ENCODE data around the gene ELOB. TPM values are rescaled to one million over a fixed set of nuclear protein-coding genes. Genes with fewer than 3 reads are reported as not detected.

Gene ELOB
- polyA plus RNA-seq, 3 donors from 2014 or later = 252 to 523 (median 328) TPM

GRCh38 chr16:2799859-2800226 lies 22.8 kb upstream of the ELOB start:
- Mint-ChIP-seq H3K4me1 (no peaks in the 10 kb centered on the region), H3K27me3 (ENCODE audit: low read depth in 3 of 3) (peaks cover 2 to 8% (median 5%) of the 10 kb centered on the region in 3 donors)
- no peak for DNase-seq

DNA sequence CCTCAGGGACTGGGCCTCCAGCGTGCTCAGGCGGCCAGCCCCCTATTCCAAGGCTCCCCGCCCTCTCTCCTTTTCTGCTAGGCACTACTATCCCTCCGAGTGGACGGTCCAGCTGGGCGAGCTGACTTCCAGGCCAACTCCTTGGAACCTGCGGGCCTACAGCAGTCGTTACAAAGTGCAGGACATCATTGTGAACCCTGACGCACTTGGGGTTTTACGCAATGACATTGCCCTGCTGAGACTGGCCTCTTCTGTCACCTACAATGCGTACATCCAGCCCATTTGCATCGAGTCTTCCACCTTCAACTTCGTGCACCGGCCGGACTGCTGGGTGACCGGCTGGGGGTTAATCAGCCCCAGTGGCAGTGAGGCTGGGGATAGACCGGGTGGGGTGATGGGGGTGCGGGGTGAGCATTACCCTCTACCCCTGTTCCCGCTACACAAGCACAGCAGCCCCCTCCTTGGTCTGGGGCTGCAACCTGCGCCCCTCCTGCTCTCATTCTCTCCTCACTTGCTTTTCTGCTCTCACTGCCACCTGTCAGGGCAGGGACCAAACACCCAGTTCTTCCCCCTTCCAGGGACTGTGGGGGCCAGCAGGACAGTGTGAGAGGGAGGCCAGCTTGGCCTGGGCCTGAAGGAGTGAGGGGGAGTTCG lies 22.3 kb upstream of the ELOB start:
- Mint-ChIP-seq H3K9me3 (peaks cover 0 to 6% (median 0%) of the 10 kb centered on the region in 6 donors), H3K27me3 (ENCODE audit: low read depth in 3 of 3) (peaks cover 2 to 6% (median 5%) of the 10 kb centered on the region in 3 donors), H3K36me3 (no peaks in the 10 kb centered on the region), H3K27ac (no peak overlapping the region), H3K4me1 (no peaks in the 10 kb centered on the region), H3K4me3 (no peak overlapping the region)
- DNase-seq = no peak

More at GRCh38 chr16:2799859-2800226, 22.8 kb upstream of the ELOB start:
- Mint-ChIP-seq H3K27ac (no peak overlapping the region), H3K9me3 (peaks cover 0 to 6% (median 0%) of the 10 kb centered on the region in 6 donors), H3K4me3 (no peak overlapping the region), H3K36me3 (no peaks in the 10 kb centered on the region)

GRCh38 chr16:2798723-2799204 lies 21.7 kb upstream of the ELOB start:
- no peak for DNase-seq

GRCh38 chr16:2795395-2796143 lies 18.5 kb upstream of the ELOB start:
- H3K36me3 Mint-ChIP-seq = no peaks in the 10 kb centered on the region
- no peaks in the 10 kb centered on the region for H3K9me3 Mint-ChIP-seq
- DNase-seq = no peak
- peaks cover 6% of the 10 kb centered on the region in 3 donors for H3K27me3 Mint-ChIP-seq (ENCODE audit: low read depth in 3 of 3)
- H3K4me1 Mint-ChIP-seq = no peaks in the 10 kb centered on the region
- H3K4me3 Mint-ChIP-seq = no peak overlapping the region
- H3K27ac Mint-ChIP-seq = no peak overlapping the region

More at GRCh38 chr16:2798723-2799204, 21.7 kb upstream of the ELOB start:
- no peaks in the 10 kb centered on the region for H3K36me3 Mint-ChIP-seq
- H3K4me1 Mint-ChIP-seq = no peaks in the 10 kb centered on the region
- peaks cover 2 to 5% (median 4%) of the 10 kb centered on the region in 3 donors for H3K27me3 Mint-ChIP-seq (ENCODE audit: low read depth in 3 of 3)
- H3K27ac Mint-ChIP-seq = no peak overlapping the region
- no peak overlapping the region for H3K4me3 Mint-ChIP-seq
- H3K9me3 Mint-ChIP-seq = peaks cover 0 to 2% (median 0%) of the 10 kb centered on the region in 6 donors

GRCh38 chr16:2792940-2793339 lies 15.9 kb upstream of the ELOB start:
- H3K9me3 Mint-ChIP-seq = no peaks in the 10 kb centered on the region
- H3K27ac Mint-ChIP-seq = no peak overlapping the region
- H3K4me1 Mint-ChIP-seq = peaks cover 0 to 2% of the 10 kb centered on the region in 2 donors
- no peak overlapping the region for H3K4me3 Mint-ChIP-seq
- no peak for DNase-seq
- peaks cover 6 to 8% (median 6%) of the 10 kb centered on the region in 3 donors for H3K27me3 Mint-ChIP-seq (ENCODE audit: low read depth in 3 of 3)
- no peaks in the 10 kb centered on the region for H3K36me3 Mint-ChIP-seq

DNA sequence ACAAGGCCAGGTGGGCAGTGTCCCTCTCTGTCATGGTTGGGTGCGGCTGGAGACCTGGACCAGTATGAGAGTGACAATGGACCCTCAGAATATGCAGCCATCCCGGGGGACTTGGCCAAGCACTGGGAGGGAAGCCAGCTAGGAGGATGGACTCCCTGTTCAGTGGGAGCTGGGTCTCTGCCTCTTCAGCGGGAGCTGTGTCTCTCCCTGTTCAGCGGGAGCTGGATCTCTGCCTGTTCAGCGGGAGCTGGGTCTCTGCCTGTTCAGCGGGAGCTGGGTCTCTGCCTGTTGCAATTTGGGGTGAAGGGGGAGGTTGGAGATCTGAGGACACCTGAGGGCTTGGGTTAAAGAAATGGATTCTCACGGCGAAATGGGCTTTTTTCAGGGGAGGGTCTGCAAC lies 14.1 kb upstream of the ELOB start:
- H3K36me3 Mint-ChIP-seq = no peaks in the 10 kb centered on the region
- no peak overlapping the region for H3K4me3 Mint-ChIP-seq
- no peak overlapping the region for H3K27ac Mint-ChIP-seq
- peaks cover 6 to 8% (median 8%) of the 10 kb centered on the region in 3 donors for H3K27me3 Mint-ChIP-seq (ENCODE audit: low read depth in 3 of 3)
- peaks cover 5 to 8% of the 10 kb centered on the region in 2 donors for H3K4me1 Mint-ChIP-seq
- no peaks in the 10 kb centered on the region for H3K9me3 Mint-ChIP-seq
- DNase-seq = no peak

DNA sequence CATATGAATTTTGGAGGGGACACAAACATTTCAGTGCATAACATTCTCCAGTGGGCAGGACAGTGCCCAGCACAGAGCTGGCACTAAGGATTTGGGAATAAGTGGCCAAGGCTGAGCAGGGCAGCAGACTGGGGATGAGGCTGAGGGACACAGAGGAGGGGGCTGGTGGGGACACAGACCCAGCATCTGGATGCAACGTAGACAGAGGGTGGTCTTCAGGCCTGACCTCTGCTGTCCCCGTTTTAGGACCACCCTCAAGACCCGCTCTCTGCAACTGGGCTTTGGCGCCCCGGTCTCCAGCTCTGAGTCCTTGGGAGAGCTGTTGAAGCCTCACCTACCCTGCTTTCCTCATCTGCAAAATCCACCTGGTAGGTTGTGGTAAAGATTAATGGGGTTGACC lies 13.6 kb upstream of the ELOB start:
- H3K36me3 Mint-ChIP-seq = no peaks in the 10 kb centered on the region
- H3K27me3 Mint-ChIP-seq (ENCODE audit: low read depth in 3 of 3) = peaks cover 4 to 5% (median 4%) of the 10 kb centered on the region in 3 donors
- DNase-seq = no peak
- H3K27ac Mint-ChIP-seq = no peak overlapping the region
- no peaks in the 10 kb centered on the region for H3K9me3 Mint-ChIP-seq
- H3K4me3 Mint-ChIP-seq = no peak overlapping the region
- H3K4me1 Mint-ChIP-seq = peaks cover 5 to 12% of the 10 kb centered on the region in 2 donors

GRCh38 chr16:2787961-2788360 lies 10.9 kb upstream of the ELOB start:
- DNase-seq = no peak
- Mint-ChIP-seq H3K4me3 (no peak overlapping the region), H3K27me3 (ENCODE audit: low read depth in 3 of 3) (peaks cover 2 to 6% (median 4%) of the 10 kb centered on the region in 3 donors), H3K9me3 (no peaks in the 10 kb centered on the region), H3K4me1 (peaks cover 5 to 15% of the 10 kb centered on the region in 2 donors), H3K36me3 (no peaks in the 10 kb centered on the region), H3K27ac (no peak overlapping the region)

GRCh38 chr16:2787406-2787805 lies 10.3 kb upstream of the ELOB start, which contains the start of gene PRSS33:
TSS of gene PRSS33 (minus strand) at chr16:2787560. CDS start at chr16:2786547, 1,013 bp downstream.
- DNase-seq = no peak
- H3K27me3 Mint-ChIP-seq (ENCODE audit: low read depth in 3 of 3) = peaks cover 2 to 6% (median 4%) of the 10 kb centered on the region in 3 donors
- H3K36me3 Mint-ChIP-seq = no peaks in the 10 kb centered on the region
- peak within 1 kb of the TSS in 4 of 5 donors; percentile 26 to 45 (median 42) for H3K4me3 Mint-ChIP-seq
- no peaks in the 10 kb centered on the region for H3K9me3 Mint-ChIP-seq
- H3K27ac Mint-ChIP-seq = peak within 1 kb of the TSS in 1 of 6 donors; percentile 75
- H3K4me1 Mint-ChIP-seq = peaks cover 5 to 15% of the 10 kb centered on the region in 2 donors

DNA sequence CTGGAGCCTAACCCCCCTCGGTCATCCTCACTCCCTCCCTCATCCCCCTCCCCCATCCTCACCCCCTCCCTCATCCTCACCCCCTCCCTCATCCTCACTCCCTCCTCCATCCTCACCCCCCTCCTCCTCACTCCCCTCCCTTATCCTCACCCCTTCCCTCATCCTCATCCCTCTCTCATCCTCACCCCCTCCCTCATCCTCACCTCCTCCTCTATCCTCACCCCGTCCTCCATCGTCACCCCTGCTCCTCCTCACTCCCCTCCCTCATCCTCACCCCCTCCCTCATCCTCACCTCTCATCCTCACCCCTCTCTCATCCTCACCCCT lies 9.7 kb upstream of the ELOB start:
- Mint-ChIP-seq H3K9me3 (no peaks in the 10 kb centered on the region), H3K27me3 (ENCODE audit: low read depth in 3 of 3) (peaks cover 0 to 4% (median 2%) of the 10 kb centered on the region in 3 donors), H3K4me3 (no peak overlapping the region), H3K4me1 (peaks cover 5 to 15% of the 10 kb centered on the region in 2 donors), H3K36me3 (no peaks in the 10 kb centered on the region), H3K27ac (no peak overlapping the region)
- no peak for DNase-seq

DNA sequence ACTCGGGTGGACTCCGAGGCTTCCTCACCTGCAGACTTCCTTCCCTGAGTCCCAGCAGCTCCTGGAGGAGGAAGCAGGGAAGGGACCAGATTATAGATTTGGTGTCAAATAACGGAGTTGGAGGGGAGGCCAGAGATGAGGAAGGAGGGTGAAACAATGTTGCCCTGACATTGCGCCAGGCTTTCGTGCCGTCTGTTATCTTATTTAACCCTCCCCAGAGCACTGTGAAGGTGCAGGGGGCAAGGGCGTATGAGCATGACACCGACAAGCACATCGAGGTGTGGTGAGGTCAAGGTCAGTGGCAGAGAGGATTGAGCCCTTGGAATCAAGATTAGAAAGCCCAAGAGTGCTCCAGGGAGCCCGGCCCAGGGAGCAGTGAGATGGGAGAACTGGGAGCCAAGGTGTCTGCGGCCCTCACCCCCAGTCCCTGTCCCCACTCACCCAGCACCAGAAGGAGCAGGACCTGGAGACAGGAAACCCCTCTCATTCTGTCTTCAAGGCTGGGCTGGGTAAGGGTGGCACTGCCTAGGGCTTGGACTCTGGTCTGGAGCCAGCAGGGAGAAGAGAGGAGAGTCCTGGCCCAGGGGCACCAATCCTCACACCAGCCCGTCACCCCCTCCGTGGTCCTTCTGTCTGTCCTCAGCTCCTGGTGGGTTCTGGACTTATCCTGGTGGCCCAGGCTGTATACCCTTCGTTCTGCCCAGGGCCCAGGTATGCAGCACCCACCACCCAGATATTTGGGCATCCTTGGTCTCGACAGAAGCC lies 9.2 kb upstream of the ELOB start:
- no peak for DNase-seq
- H3K36me3 Mint-ChIP-seq = no peaks in the 10 kb centered on the region

GRCh38 chr16:2785101-2785991 lies 8.3 kb upstream of the ELOB start:
- H3K4me1 Mint-ChIP-seq = peaks cover 11 to 21% of the 10 kb centered on the region in 2 donors

More for the DNA sequence above, 9.2 kb upstream of the ELOB start:
- peaks cover 0 to 4% (median 2%) of the 10 kb centered on the region in 3 donors for H3K27me3 Mint-ChIP-seq (ENCODE audit: low read depth in 3 of 3)
- H3K27ac Mint-ChIP-seq = no peak overlapping the region
- no peaks in the 10 kb centered on the region for H3K9me3 Mint-ChIP-seq
- H3K4me3 Mint-ChIP-seq = peak overlapping the region in 3 of 5 donors; percentile 5 to 53 (median 47)
- peaks cover 5 to 15% of the 10 kb centered on the region in 2 donors for H3K4me1 Mint-ChIP-seq

More at GRCh38 chr16:2785101-2785991, 8.3 kb upstream of the ELOB start:
- DNase-seq = no peak
- no peaks in the 10 kb centered on the region for H3K9me3 Mint-ChIP-seq
- H3K36me3 Mint-ChIP-seq = no peaks in the 10 kb centered on the region
- H3K27ac Mint-ChIP-seq = no peak overlapping the region
- H3K27me3 Mint-ChIP-seq (ENCODE audit: low read depth in 3 of 3) = peaks cover 0 to 4% (median 4%) of the 10 kb centered on the region in 3 donors
- H3K4me3 Mint-ChIP-seq = peak overlapping the region; percentile 76 to 80 (median 78)
